HepG2 (cell line): ENCODE results near the gene PLCG2. TPM values are rescaled to one million over a fixed set of nuclear protein-coding genes. Genes with fewer than 3 reads are reported as not detected.

Source experiments
- ATAC-seq: fragments of 200-7000 bp; cut with Tn5 transposase; 3 replicates; pipeline ENCODE4 v1.9.1; 2020; ENCODE audit warnings: mild to moderate bottlenecking, moderate library complexity
- BruUV-seq: library from RNA; stranded (reverse); fragments of 400-500 nt; replicated peaks from 2 replicates; lab custom pipeline; 2021; lab: Mats Ljungman, UMichigan
- CTCF ChIA-PET: fragments of 300-600 bp; formaldehyde crosslinking; extraction: SDS; loops from one replicate; lab custom pipeline; 2021; ENCODE audit warnings: low total read pairs, inconsistent platforms, low intra/inter-chr PET ratio; lab: Yijun Ruan, JAX
- POLR2A ChIA-PET: fragments of 350-600 bp; sonication (Branson Sonifier 250); formaldehyde crosslinking; loops from one replicate; lab custom pipeline; 2020; ENCODE audit warnings: antibody characterized with exemption, inconsistent platforms; lab: Yijun Ruan, JAX
- DNase-seq: peaks from one replicate; pipeline ENCODE4 v3.0.0-alpha.2; 2015; ENCODE audit warnings: low spot score
- FAIRE-seq: peaks from 3 replicates; lab custom pipeline; 2011; peaks lifted over from hg19 to GRCh38; lab: Jason Lieb, UNC
- H2AFZ ChIP-seq: one replicate; pipeline ENCODE4 v1.6.1; 2011; ENCODE audit warnings: low read length, inconsistent platforms
- H3K27ac ChIP-seq: fragments of 300-600 bp; 3 replicates; pipeline ENCODE4 v1.8.0; 2011; ENCODE audit warnings: mixed run types, mild to moderate bottlenecking, mixed read lengths, low read length, inconsistent platforms; ENCODE audit not compliant: insufficient read depth; ENCODE audit errors: extremely low read length
- H3K27me3 ChIP-seq, 2 experiments: fragments of 200-600 bp in 1 of 2; 2 replicates in 1 of 2; 3 replicates in 1 of 2; pipeline versions ENCODE4 v1.6.0 to v1.8.0; 2011; ENCODE audit warnings: low read length in 2 of 2, mild to moderate bottlenecking in 2 of 2, moderate library complexity in 2 of 2, inconsistent platforms in 1 of 2; ENCODE audit not compliant: insufficient read depth in 2 of 2, control insufficient read depth in 1 of 2
- H3K36me3 ChIP-seq, 2 experiments: fragments of 200-600 bp in 1 of 2; replicated peaks in 1 of 2; 2 replicates in 1 of 2; 3 replicates in 1 of 2; pipeline versions ENCODE4 v1.5.1 to v1.8.0; 2011; ENCODE audit warnings: low read length in 2 of 2, inconsistent platforms in 1 of 2; ENCODE audit not compliant: insufficient read depth in 2 of 2, control insufficient read depth in 1 of 2
- H3K4me1 ChIP-seq: 2 replicates; pipeline ENCODE4 v1.5.1; 2012; ENCODE audit warnings: low read length, inconsistent platforms; ENCODE audit not compliant: insufficient read depth
- H3K4me2 ChIP-seq: 2 replicates; pipeline ENCODE4 v1.6.0; 2011; ENCODE audit warnings: low read depth, low read length, inconsistent platforms
- H3K4me3 ChIP-seq, 3 experiments: fragments of 200-600 bp in 1 of 3; sonication (generic), shearing (Covaris generic) in 1 of 3; replicated peaks in 1 of 3; 2 replicates each; pipeline ENCODE4 v1.5.1; 2011 to 2016; ENCODE audit warnings: low read length in 3 of 3, inconsistent platforms in 2 of 3, low read depth in 2 of 3, mild to moderate bottlenecking in 2 of 3, control low read depth in 1 of 3, mixed read lengths in 1 of 3; ENCODE audit not compliant: insufficient read depth in 1 of 3
- H3K79me2 ChIP-seq: one replicate; pipeline ENCODE4 v1.6.1; 2011; ENCODE audit warnings: low read length, inconsistent platforms; ENCODE audit not compliant: insufficient read depth
- H3K9ac ChIP-seq: 2 replicates; pipeline ENCODE4 v1.6.0; 2011; ENCODE audit warnings: mild to moderate bottlenecking, low read depth, low read length, inconsistent platforms; ENCODE audit not compliant: insufficient read depth
- H3K9me3 ChIP-seq: 2 replicates; pipeline ENCODE4 v1.5.1; 2012; ENCODE audit warnings: mild to moderate bottlenecking, low read length
- H4K20me1 ChIP-seq: 2 replicates; pipeline ENCODE4 v1.6.0; 2011; ENCODE audit warnings: inconsistent platforms, mild to moderate bottlenecking, low read length, moderate library complexity; ENCODE audit not compliant: insufficient read depth
- AGO2 ChIP-seq: fragments of 200-400 bp; formaldehyde crosslinking; optimal IDR thresholded peaks from 2 replicates; pipeline ENCODE3; 2017; ENCODE audit warnings: mild to moderate bottlenecking, low read depth, low read length, moderate library complexity
- ATF6 ChIP-seq: sonication (generic); formaldehyde crosslinking; conservative IDR thresholded peaks from 2 replicates; pipeline ENCODE4 v1.4.0; 2020; ENCODE audit warnings: missing genetic modification reagents
- FOXJ3 ChIP-seq: sonication (generic); formaldehyde crosslinking; IDR thresholded peaks from 2 replicates; pipeline ENCODE4 v1.4.0; 2020; ENCODE audit warnings: missing genetic modification reagents, mild to moderate bottlenecking, borderline replicate concordance
- NCOA2 ChIP-seq: sonication (generic); formaldehyde crosslinking; IDR thresholded peaks from 2 replicates; pipeline ENCODE4 v1.8.0; 2022; ENCODE audit warnings: inconsistent platforms
- PHB2 ChIP-seq: fragments of 450-650 bp; IDR thresholded peaks from 2 replicates; pipeline ENCODE4 v1.6.1; 2018; ENCODE audit not compliant: partially characterized antibody
- SKI ChIP-seq: fragments of 450-650 bp; IDR thresholded peaks from one replicate; pipeline ENCODE4 v1.6.1; 2018; ENCODE audit warnings: mild to moderate bottlenecking; ENCODE audit not compliant: partially characterized antibody
- SNAPC5 ChIP-seq: sonication (generic); formaldehyde crosslinking; IDR thresholded peaks from 2 replicates; pipeline ENCODE4 v1.8.1; 2023; ENCODE audit warnings: mild to moderate bottlenecking, missing genetic modification reagents, borderline replicate concordance
- XBP1 ChIP-seq: sonication (generic); formaldehyde crosslinking; IDR thresholded peaks from 2 replicates; pipeline ENCODE4 v1.5.0; 2020; ENCODE audit warnings: missing genetic modification reagents
- ZC3H13 ChIP-seq: sonication (generic); formaldehyde crosslinking; IDR thresholded peaks from 2 replicates; pipeline ENCODE4 v1.8.1; 2023; ENCODE audit warnings: mild to moderate bottlenecking, missing genetic modification reagents, moderate library complexity
- ZKSCAN5 ChIP-seq: sonication (generic); formaldehyde crosslinking; IDR thresholded peaks from 2 replicates; pipeline ENCODE4 v1.5.1; 2020; ENCODE audit warnings: mild to moderate bottlenecking, missing genetic modification reagents
- ZKSCAN8 ChIP-seq: IDR thresholded peaks from 2 replicates; pipeline ENCODE4 v1.6.1; 2016; ENCODE audit warnings: borderline replicate concordance, missing genetic modification reagents, missing compliant biosample characterization
- ZNF260 ChIP-seq: sonication (generic); formaldehyde crosslinking; IDR thresholded peaks from 2 replicates; pipeline ENCODE4 v1.4.0; 2020; ENCODE audit warnings: missing genetic modification reagents, low read depth, mild to moderate bottlenecking, borderline replicate concordance
- ZNF280B ChIP-seq: sonication (generic); formaldehyde crosslinking; IDR thresholded peaks from 2 replicates; pipeline ENCODE4 v1.5.0; 2020; ENCODE audit warnings: missing genetic modification reagents, mild to moderate bottlenecking, borderline replicate concordance
- ZNF691 ChIP-seq: sonication (generic); formaldehyde crosslinking; IDR thresholded peaks from 2 replicates; pipeline ENCODE4 v1.4.0; 2020; ENCODE audit warnings: missing genetic modification reagents, low read depth, mild to moderate bottlenecking, borderline replicate concordance
- ZNF777 ChIP-seq: sonication (generic); formaldehyde crosslinking; IDR thresholded peaks from 2 replicates; pipeline ENCODE4 v1.4.0; 2020; ENCODE audit warnings: missing genetic modification reagents
- ZSCAN21 ChIP-seq: sonication (generic); formaldehyde crosslinking; IDR thresholded peaks from 2 replicates; pipeline ENCODE4 v1.8.0; 2022; ENCODE audit warnings: mild to moderate bottlenecking, missing genetic modification reagents, moderate library complexity, borderline replicate concordance
- WGBS: methylation state at CpG from one replicate; pipeline ENCODE4 v1.1.6; 2017; ENCODE audit warnings: low lambda C conversion rate; 5-methylcytosine and 5-hydroxymethylcytosine counted together
- in situ Hi-C: cut with HindIII; loops from 2 replicates; pipeline ENCODE4 v1.10.0; 2017; ENCODE audit warnings: low pct_unique_long_range_greater_than_20kb; ENCODE audit not compliant: extremely low pct_ligation_motif_present
- intact Hi-C: fragments of 100-400 bp; cut with micrococcal nuclease; formaldehyde crosslinking; loops from one replicate; pipeline ENCODE4 v1.10.0; 2022; ENCODE audit not compliant: unreplicated experiment
- polyA plus RNA-seq, 8 experiments: library from polyadenylated mRNA; depleted of rRNA in 3 of 8; stranded (reverse) in 7 of 8; unstranded in 1 of 8; fragments of >200 nt; fragmentation: Illumina TruSeq in 4 of 8; extraction: Trizol in 4 of 8; gene quantifications; 2 replicates each; pipeline versions ENCODE4 v1.2.1 to v1.2.3, GENCODE V29; 2011 to 2016; ENCODE audit warnings: low read depth in 4 of 8, missing spikeins in 1 of 8, mixed read lengths in 1 of 8; ENCODE audit not compliant: insufficient read depth in 1 of 8
- total RNA-seq, 5 experiments: library from RNA; depleted of rRNA; stranded (reverse); fragments of >200 nt; fragmentation: Illumina TruSeq; extraction: Trizol; gene quantifications; 2 replicates each; pipeline ENCODE4 v1.2.3, GENCODE V29; 2016; ENCODE audit warnings: low read depth in 1 of 5
- TF ChIP-seq, protein P1 (sequence below), 2 experiments: sonication (generic) in 1 of 2; formaldehyde crosslinking in 1 of 2; IDR thresholded peaks; 2 replicates each; pipeline versions ENCODE4 v1.4.0 to v1.6.1; 2018 to 2020; ENCODE audit warnings: missing genetic modification reagents in 2 of 2, borderline replicate concordance in 1 of 2, low read depth in 1 of 2, mild to moderate bottlenecking in 1 of 2, missing biosample characterization in 1 of 2

The PLCG2 gene
- total and polyA plus RNA-seq, 2 of the 13 experiments (the other 11 are each of a cell fraction or from before 2014, with no cell fraction given) = 0.13 to 0.18 TPM

DNA sequence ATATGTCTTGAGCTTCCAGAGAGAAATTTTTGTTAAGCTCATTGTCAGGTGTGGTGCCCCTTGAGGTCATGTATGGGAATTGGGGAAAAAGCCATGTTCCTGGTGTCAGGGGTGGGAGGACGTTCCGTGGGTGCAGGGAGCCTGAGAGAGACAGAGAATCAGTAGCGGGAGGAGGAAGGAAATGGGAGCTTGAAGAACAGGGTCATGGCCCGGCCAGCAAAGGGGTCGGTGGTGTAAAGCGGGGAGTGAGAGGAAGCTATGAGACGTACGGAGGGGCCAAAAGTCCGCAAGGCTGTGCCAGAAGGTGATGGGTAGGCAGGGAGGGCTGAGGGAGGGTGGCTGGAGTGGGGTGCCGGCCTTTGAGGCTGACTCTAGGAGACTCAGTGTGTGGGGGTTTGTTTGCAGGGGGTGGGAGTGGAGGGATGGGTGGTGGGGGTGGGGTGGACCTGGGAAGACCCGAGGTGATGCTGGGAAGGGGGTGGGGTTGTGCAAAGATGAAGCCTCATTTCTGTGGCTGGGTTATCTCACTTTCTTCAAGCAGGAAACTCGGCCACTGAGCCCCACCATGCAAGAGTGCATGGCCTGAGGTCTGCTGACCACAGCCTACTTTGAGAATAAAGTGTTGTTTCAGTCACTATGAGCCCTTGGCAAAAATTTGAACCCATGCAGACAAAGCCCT, 63.6 kb downstream of the PLCG2 start (continued):
- TF ChIP-seq ZNF691 = no peak
- no peak for TF ChIP-seq SKI
- TF ChIP-seq ZKSCAN5 (CRISPR knock-in tag) = no peak
- TF ChIP-seq ZNF280B (CRISPR knock-in tag) = no peak
- TF ChIP-seq, protein P1, sequence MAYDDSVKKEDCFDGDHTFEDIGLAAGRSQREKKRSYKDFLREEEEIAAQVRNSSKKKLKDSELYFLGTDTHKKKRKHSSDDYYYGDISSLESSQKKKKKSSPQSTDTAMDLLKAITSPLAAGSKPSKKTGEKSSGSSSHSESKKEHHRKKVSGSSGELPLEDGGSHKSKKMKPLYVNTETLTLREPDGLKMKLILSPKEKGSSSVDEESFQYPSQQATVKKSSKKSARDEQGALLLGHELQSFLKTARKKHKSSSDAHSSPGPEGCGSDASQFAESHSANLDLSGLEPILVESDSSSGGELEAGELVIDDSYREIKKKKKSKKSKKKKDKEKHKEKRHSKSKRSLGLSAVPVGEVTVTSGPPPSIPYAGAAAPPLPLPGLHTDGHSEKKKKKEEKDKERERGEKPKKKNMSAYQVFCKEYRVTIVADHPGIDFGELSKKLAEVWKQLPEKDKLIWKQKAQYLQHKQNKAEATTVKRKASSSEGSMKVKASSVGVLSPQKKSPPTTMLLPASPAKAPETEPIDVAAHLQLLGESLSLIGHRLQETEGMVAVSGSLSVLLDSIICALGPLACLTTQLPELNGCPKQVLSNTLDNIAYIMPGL (CRISPR knock-in tag; IDR thresholded peaks at IDR 0.05; ENCODE audit: borderline replicate concordance in 1 of 2, low read depth in 1 of 2) = no peak
- no peak for TF ChIP-seq SNAPC5
- TF ChIP-seq, all 625 proteins: peak for 0

DNA sequence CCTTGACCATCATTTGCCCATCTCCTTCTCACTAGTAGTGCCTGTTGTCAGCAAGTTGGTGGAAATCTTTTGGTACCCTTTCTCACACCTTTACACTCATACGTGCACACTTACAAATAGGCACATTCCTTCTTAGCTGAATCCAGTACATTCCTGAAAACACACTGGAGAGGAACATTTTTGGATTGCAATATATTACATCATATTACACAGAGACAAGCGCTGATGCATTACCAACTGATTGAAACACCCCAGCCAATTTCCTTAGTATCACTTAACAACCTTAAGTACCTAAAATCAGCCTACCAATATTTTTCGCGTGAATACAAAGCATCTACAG, 64.1 kb downstream of the PLCG2 start:
- Histone ChIP-seq H3K9me3 (no peaks in the 10 kb centered on the region), H3K79me2 (no peaks in the 10 kb centered on the region), H3K4me1 (no peaks in the 10 kb centered on the region), H3K9ac (no peak overlapping the region), H3K4me2 (no peak overlapping the region), H3K4me3 (no peak overlapping the region), H4K20me1 (no peaks in the 10 kb centered on the region; the same call in 1 of the 2 replicates), H3K27me3 (peaks cover 3 to 54% of the 10 kb centered on the region in 2 experiments; a peak in 4 of 5 replicates), H2AFZ (no peak overlapping the region), H3K36me3 (no peaks in the 10 kb centered on the region), H3K27ac (no peak overlapping the region)
- DNase-seq (no peak), ATAC-seq (no peak), FAIRE-seq (no peak)
- POLR2A ChIA-PET = no interaction called here
- no TSS peak for BruUV-seq
- CTCF ChIA-PET = no interaction called here
- 36% methylated on average over 4 of the region's 4 CpGs for WGBS
- intact Hi-C loops (no loop called here), in situ Hi-C loops (no loop called here)
- no peak for TF ChIP-seq ATF6 (CRISPR knock-in tag)
- no peak for TF ChIP-seq PHB2
- TF ChIP-seq ZNF260 (CRISPR knock-in tag) = no peak
- no peak for TF ChIP-seq ZSCAN21 (CRISPR knock-in tag)
- no peak for TF ChIP-seq ZNF777
- TF ChIP-seq AGO2 = no peak
- TF ChIP-seq XBP1 (CRISPR knock-in tag) = no peak
- TF ChIP-seq NCOA2 (CRISPR knock-in tag) = no peak
- no peak for TF ChIP-seq ZC3H13 (CRISPR knock-in tag)
- no peak for TF ChIP-seq ZKSCAN8 (CRISPR knock-in tag)
- no peak for TF ChIP-seq FOXJ3
